ENCODE results near the gene ENDOD1. TPM values are rescaled to one million over a fixed set of nuclear protein-coding genes. Genes with fewer than 3 reads are reported as not detected.

Gene ENDOD1
- total and polyA plus RNA-seq, 2 donors (not counting 1 experiment from before 2014, with no cell fraction given) = 7.0 to 11.7 TPM

DNA sequence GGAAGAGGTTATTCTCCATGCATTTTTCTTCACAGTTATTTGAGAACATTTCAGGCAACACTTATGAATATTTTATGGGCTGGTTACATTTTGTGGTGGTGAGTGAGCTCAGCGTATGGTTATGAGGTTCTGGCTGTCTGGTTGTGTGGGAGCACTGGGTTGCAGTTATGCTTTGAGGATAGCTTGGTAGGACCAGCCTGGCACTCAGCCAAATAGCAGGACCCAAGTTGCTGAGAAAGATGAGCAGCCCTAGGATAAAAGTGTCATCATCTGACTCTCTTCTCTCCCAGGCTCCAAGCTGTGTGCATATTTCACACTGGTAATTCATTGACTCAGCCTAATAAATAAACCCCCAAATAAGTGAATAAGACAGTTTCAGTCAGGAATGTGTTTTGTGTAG, 31.0 kb upstream of the ENDOD1 start:
- Mint-ChIP-seq H3K4me1 (peaks cover 13% of the 10 kb centered on the region), H3K27me3 (peaks cover 4% of the 10 kb centered on the region), H3K9me3 (ENCODE audit: insufficient read depth) (no peaks in the 10 kb centered on the region), H3K27ac (no peak overlapping the region), H3K4me3 (no peak overlapping the region)
- ChIA-PET POLR2A (no interaction called here), CTCF (interaction anchor here (2.0 to 3.3 kb wide), 2 partner anchors 9 to 14 kb away, joined by 5 to 15 read pairs; partner anchors contain the start of gene SRSF8)
- Histone ChIP-seq H4K20me1 (ENCODE audit: control insufficient read depth, insufficient read depth, low read length, poor library complexity, severe bottlenecking) (no peaks in the 10 kb centered on the region), H3K9me3 (ENCODE audit: control extremely low read depth in 1 of 3, control insufficient read depth in 2 of 3, insufficient read depth in 1 of 3, low read length in 2 of 3) (no peaks in the 10 kb centered on the region), H3K36me3 (replicated peaks in 1 of 2; ENCODE audit: control extremely low read depth in 1 of 2, control insufficient read depth in 1 of 2, extremely low read depth in 1 of 2, insufficient read depth in 2 of 2, low read length in 1 of 2) (no peaks in the 10 kb centered on the region), H3K4me1 (ENCODE audit: control insufficient read depth in 2 of 2, insufficient read depth in 2 of 2, low read length in 2 of 2) (peaks cover 3 to 7% of the 10 kb centered on the region in 2 donors), H2AFZ (ENCODE audit: insufficient read depth, low read depth, low read length, poor library complexity, severe bottlenecking) (no peak overlapping the region), H3K4me3 (ENCODE audit: control extremely low read depth in 1 of 5, extremely low read depth in 1 of 5, insufficient read depth in 1 of 5, low read depth in 2 of 5, low read length in 4 of 5) (no peak overlapping the region), H3K9ac (ENCODE audit: low read length) (no peak overlapping the region), H3K4me2 (replicated peaks; ENCODE audit: low read depth, low read length, poor library complexity, severe bottlenecking) (no peak overlapping the region), H3K79me2 (ENCODE audit: control insufficient read depth, insufficient read depth, low read length) (no peaks in the 10 kb centered on the region), H3K27me3 (replicated peaks in 1 of 4; ENCODE audit: control extremely low read depth in 1 of 4, control insufficient read depth in 3 of 4, insufficient read depth in 4 of 4, low read length in 3 of 4) (no peaks in the 10 kb centered on the region), H3K27ac (ENCODE audit: low read length in 2 of 2) (no peak overlapping the region)
- intact Hi-C loops (cut with micrococcal nuclease) = no loop called here
- TF ChIP-seq, protein P1, sequence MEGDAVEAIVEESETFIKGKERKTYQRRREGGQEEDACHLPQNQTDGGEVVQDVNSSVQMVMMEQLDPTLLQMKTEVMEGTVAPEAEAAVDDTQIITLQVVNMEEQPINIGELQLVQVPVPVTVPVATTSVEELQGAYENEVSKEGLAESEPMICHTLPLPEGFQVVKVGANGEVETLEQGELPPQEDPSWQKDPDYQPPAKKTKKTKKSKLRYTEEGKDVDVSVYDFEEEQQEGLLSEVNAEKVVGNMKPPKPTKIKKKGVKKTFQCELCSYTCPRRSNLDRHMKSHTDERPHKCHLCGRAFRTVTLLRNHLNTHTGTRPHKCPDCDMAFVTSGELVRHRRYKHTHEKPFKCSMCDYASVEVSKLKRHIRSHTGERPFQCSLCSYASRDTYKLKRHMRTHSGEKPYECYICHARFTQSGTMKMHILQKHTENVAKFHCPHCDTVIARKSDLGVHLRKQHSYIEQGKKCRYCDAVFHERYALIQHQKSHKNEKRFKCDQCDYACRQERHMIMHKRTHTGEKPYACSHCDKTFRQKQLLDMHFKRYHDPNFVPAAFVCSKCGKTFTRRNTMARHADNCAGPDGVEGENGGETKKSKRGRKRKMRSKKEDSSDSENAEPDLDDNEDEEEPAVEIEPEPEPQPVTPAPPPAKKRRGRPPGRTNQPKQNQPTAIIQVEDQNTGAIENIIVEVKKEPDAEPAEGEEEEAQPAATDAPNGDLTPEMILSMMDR (IDR thresholded peaks at IDR 0.05) = no peak
- no peak for TF ChIP-seq EZH2 (IDR thresholded peaks at IDR 0.05; ENCODE audit: borderline replicate concordance, insufficient read depth, low read depth, low read length, poor library complexity, severe bottlenecking)
- DNase-seq (no peak), ATAC-seq (ENCODE audit: low read depth) (no peak)
- no CpG with 5 or more reads among the region's 1 CpG for WGBS (ENCODE audit: insufficient coverage)

DNA sequence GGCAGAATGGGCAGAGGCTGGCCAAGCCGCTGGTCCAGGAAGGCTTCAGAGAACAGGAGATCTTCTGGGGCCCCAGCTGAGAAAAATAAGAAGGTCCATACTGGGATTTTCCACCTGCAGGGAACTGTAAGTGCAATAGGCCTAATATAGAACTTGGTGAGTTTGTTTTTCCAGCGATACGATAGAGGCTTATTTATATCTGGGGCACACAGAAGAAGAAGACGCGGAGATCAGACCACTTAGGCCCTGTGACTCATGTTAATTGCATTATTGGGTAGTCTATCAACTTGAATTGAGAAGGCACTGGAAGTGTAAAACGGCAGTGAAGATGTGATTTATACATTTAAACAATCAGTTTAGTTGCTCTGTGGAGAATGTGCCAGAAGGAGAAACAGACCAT, 30.6 kb upstream of the ENDOD1 start:
- H3K4me2 ChIP-seq (replicated peaks; ENCODE audit: low read depth, low read length, poor library complexity, severe bottlenecking) = no peak overlapping the region
- WGBS (ENCODE audit: insufficient coverage) = 93% methylated on average over 3 of the region's 6 CpGs
- H3K27ac ChIP-seq (ENCODE audit: low read length in 2 of 2) = no peak overlapping the region
- TF ChIP-seq EZH2 (IDR thresholded peaks at IDR 0.05; ENCODE audit: borderline replicate concordance, insufficient read depth, low read depth, low read length, poor library complexity, severe bottlenecking) = no peak
- TF ChIP-seq, protein P1 (IDR thresholded peaks at IDR 0.05) = no peak
- Mint-ChIP-seq H3K9me3 (ENCODE audit: insufficient read depth) (no peaks in the 10 kb centered on the region), H3K4me3 (no peak overlapping the region), H3K27ac (no peak overlapping the region), H3K4me1 (peaks cover 13% of the 10 kb centered on the region), H3K27me3 (peaks cover 4% of the 10 kb centered on the region)
- H3K4me1 ChIP-seq (ENCODE audit: control insufficient read depth in 2 of 2, insufficient read depth in 2 of 2, low read length in 2 of 2) = peaks cover 3 to 7% of the 10 kb centered on the region in 2 donors
- ATAC-seq (ENCODE audit: low read depth) = no peak
- ChIA-PET POLR2A (no interaction called here), CTCF (no interaction called here)
- no peak overlapping the region for H3K4me3 ChIP-seq (ENCODE audit: control extremely low read depth in 1 of 5, extremely low read depth in 1 of 5, insufficient read depth in 1 of 5, low read depth in 2 of 5, low read length in 4 of 5)
- no peak for DNase-seq
- no peaks in the 10 kb centered on the region for H3K79me2 ChIP-seq (ENCODE audit: control insufficient read depth, insufficient read depth, low read length)
- intact Hi-C loops (cut with micrococcal nuclease) = no loop called here
- no peak overlapping the region for H2AFZ ChIP-seq (ENCODE audit: insufficient read depth, low read depth, low read length, poor library complexity, severe bottlenecking)
- H3K9me3 ChIP-seq (ENCODE audit: control extremely low read depth in 1 of 3, control insufficient read depth in 2 of 3, insufficient read depth in 1 of 3, low read length in 2 of 3) = no peaks in the 10 kb centered on the region
- no peaks in the 10 kb centered on the region for H4K20me1 ChIP-seq (ENCODE audit: control insufficient read depth, insufficient read depth, low read length, poor library complexity, severe bottlenecking)
- H3K36me3 ChIP-seq (replicated peaks in 1 of 2; ENCODE audit: control extremely low read depth in 1 of 2, control insufficient read depth in 1 of 2, extremely low read depth in 1 of 2, insufficient read depth in 2 of 2, low read length in 1 of 2) = no peaks in the 10 kb centered on the region
- no peak overlapping the region for H3K9ac ChIP-seq (ENCODE audit: low read length)
- no peaks in the 10 kb centered on the region for H3K27me3 ChIP-seq (replicated peaks in 1 of 4; ENCODE audit: control extremely low read depth in 1 of 4, control insufficient read depth in 3 of 4, insufficient read depth in 4 of 4, low read length in 3 of 4)

Measured in B cell (primary cell).